ENCODE results near the gene BRD7.

DNA sequence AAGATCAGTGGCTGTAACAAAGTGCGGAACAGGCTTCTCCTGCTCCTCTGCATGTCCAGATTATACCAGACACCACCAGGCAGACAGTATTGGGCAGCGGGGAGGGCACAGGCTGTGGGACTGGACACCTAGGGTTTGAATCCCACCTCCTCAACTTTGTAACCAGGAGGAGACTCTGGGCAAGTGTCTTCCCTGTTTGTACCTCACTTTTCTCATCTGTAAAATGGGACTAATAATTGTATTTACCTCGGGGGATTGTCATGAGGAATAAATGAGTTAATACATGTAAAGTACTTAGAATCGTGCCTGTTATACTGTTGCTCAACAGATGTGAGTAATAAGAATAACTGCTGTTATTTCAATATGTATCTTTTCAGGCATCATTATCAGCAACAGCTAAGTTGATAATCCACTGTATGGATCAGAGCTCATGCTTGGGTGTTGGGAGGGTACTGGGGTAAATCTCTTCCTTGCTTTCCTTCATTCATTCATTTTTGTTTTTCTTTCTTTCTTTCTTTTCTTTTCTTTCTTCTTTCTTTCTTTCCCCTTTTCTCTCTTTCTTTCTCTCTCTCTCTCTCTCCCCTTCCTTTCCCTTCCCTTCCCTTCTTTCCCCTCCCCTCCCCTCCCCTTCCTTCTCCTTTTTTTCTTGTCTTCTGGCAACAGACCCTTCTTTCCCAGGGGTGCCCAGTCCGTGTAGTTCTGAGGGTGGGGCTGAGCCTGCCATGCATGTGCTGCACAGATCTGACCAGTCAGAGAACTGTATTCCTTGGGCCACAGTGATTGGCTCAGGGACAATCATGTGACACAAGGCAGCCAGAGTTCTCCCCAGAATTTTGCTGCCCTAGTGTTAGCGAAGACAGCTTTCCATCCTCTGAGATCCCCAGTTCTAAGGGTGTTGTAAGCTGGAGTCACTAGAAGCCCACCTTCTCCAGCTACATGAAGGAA is 25.3 kb upstream of the BRD7 start:
- no peak for TF ChIP-seq POLR2AphosphoS5 (IDR thresholded peaks at IDR 0.05; ENCODE audit: insufficient read depth, low read depth, low read length)
- TF ChIP-seq POLR2A (IDR thresholded peaks at IDR 0.05; ENCODE audit: low read depth, low read length), result no peak
- TF ChIP-seq, protein P1, sequence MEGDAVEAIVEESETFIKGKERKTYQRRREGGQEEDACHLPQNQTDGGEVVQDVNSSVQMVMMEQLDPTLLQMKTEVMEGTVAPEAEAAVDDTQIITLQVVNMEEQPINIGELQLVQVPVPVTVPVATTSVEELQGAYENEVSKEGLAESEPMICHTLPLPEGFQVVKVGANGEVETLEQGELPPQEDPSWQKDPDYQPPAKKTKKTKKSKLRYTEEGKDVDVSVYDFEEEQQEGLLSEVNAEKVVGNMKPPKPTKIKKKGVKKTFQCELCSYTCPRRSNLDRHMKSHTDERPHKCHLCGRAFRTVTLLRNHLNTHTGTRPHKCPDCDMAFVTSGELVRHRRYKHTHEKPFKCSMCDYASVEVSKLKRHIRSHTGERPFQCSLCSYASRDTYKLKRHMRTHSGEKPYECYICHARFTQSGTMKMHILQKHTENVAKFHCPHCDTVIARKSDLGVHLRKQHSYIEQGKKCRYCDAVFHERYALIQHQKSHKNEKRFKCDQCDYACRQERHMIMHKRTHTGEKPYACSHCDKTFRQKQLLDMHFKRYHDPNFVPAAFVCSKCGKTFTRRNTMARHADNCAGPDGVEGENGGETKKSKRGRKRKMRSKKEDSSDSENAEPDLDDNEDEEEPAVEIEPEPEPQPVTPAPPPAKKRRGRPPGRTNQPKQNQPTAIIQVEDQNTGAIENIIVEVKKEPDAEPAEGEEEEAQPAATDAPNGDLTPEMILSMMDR (IDR thresholded peaks at IDR 0.05; ENCODE audit: extremely low read depth in 1 of 2, insufficient read depth in 1 of 2, low read depth in 1 of 2, low read length in 2 of 2), result no peak
- TF ChIP-seq, protein P2, sequence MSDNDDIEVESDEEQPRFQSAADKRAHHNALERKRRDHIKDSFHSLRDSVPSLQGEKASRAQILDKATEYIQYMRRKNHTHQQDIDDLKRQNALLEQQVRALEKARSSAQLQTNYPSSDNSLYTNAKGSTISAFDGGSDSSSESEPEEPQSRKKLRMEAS (IDR thresholded peaks at IDR 0.05; ENCODE audit: insufficient read depth, insufficient read length), result no peak
- no peak for TF ChIP-seq JUN (IDR thresholded peaks at IDR 0.05; ENCODE audit: borderline replicate concordance, insufficient read depth, insufficient read length, low read depth)
- TF ChIP-seq MYC (IDR thresholded peaks at IDR 0.05; ENCODE audit: low read depth, low read length), result no peak
- TF ChIP-seq EZH2 (IDR thresholded peaks at IDR 0.05; ENCODE audit: borderline replicate concordance, low read depth, low read length, severe bottlenecking), result no peak
- TF ChIP-seq GATA2 (IDR thresholded peaks at IDR 0.05; ENCODE audit: insufficient read depth, insufficient read length, low read depth, low read length), result no peak
